ENCODE measurements around the gene NSRP1. TPM values are rescaled to one million over a fixed set of nuclear protein-coding genes. Genes with fewer than 3 reads are reported as not detected.

NSRP1 gene
- total RNA-seq, 6 donors from 2014 or later = 23.1 to 78.6 (median 32.7) TPM

DNA sequence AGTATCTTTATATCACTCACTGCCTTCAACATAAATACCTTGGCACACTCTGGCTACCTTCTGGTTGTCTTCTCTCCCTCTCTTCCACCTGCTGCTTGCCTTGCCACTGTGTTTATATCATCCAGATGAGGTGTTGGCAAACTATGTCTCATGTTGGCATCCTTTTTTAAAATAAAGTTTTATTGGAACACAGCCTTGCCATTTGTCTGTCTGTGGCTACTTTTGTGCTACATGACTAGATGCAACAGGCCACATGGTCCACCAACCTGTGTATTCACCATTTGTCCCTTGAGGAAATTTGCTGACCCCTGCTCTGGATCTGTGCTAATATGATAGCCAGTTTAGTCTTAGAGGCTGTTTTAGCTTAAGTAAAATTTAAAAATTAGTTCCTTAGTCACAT, 36.8 kb downstream of the NSRP1 start:
- H3K36me3 ChIP-seq = peaks cover 0 to 3% (median 0%) of the 10 kb centered on the region in 4 donors
- no peak for DNase-seq
- H3K9me3 ChIP-seq = no peaks in the 10 kb centered on the region
- TF ChIP-seq EP300 (IDR thresholded peaks at IDR 0.05) (no peak), POLR2A (IDR thresholded peaks at IDR 0.05) (no peak), POLR2AphosphoS5 (IDR thresholded peaks at IDR 0.05) (no peak)
- TF ChIP-seq, protein P1, sequence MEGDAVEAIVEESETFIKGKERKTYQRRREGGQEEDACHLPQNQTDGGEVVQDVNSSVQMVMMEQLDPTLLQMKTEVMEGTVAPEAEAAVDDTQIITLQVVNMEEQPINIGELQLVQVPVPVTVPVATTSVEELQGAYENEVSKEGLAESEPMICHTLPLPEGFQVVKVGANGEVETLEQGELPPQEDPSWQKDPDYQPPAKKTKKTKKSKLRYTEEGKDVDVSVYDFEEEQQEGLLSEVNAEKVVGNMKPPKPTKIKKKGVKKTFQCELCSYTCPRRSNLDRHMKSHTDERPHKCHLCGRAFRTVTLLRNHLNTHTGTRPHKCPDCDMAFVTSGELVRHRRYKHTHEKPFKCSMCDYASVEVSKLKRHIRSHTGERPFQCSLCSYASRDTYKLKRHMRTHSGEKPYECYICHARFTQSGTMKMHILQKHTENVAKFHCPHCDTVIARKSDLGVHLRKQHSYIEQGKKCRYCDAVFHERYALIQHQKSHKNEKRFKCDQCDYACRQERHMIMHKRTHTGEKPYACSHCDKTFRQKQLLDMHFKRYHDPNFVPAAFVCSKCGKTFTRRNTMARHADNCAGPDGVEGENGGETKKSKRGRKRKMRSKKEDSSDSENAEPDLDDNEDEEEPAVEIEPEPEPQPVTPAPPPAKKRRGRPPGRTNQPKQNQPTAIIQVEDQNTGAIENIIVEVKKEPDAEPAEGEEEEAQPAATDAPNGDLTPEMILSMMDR (IDR thresholded peaks at IDR 0.05) = no peak
- H3K4me3 ChIP-seq = no peak overlapping the region
- no peak for ATAC-seq (ENCODE audit: low FRiP score in 2 of 2)
- peaks cover 0 to 4% (median 0%) of the 10 kb centered on the region in 4 donors for H3K4me1 ChIP-seq
- no peak overlapping the region for H3K27ac ChIP-seq
- H3K27me3 ChIP-seq = no peaks in the 10 kb centered on the region

GRCh38 chr17:30155389-30155788, 38.8 kb downstream of the NSRP1 start:
- H3K27me3 ChIP-seq = no peaks in the 10 kb centered on the region
- ATAC-seq (ENCODE audit: low FRiP score in 2 of 2) = no peak

GRCh38 chr17:30158896-30159625, 42.4 kb downstream of the NSRP1 start:
- Histone ChIP-seq H3K4me3 (no peak overlapping the region), H3K27me3 (no peaks in the 10 kb centered on the region), H3K4me1 (peaks cover 0 to 11% (median 6%) of the 10 kb centered on the region in 4 donors), H3K36me3 (peaks cover 0 to 6% (median 1%) of the 10 kb centered on the region in 4 donors), H3K9me3 (no peaks in the 10 kb centered on the region), H3K27ac (no peak overlapping the region)
- TF ChIP-seq POLR2A (IDR thresholded peaks at IDR 0.05) = no peak
- TF ChIP-seq POLR2AphosphoS5 (IDR thresholded peaks at IDR 0.05) = no peak
- TF ChIP-seq EP300 (IDR thresholded peaks at IDR 0.05) = no peak
- TF ChIP-seq, protein P1 (IDR thresholded peaks at IDR 0.05) = no peak
- 88 to 93% methylated on average over 3 of the region's 3 CpGs for WGBS, 2 donors
- no peak for DNase-seq
- no peak for ATAC-seq (ENCODE audit: low FRiP score in 2 of 2)

More at GRCh38 chr17:30155389-30155788, 38.8 kb downstream of the NSRP1 start:
- no peaks in the 10 kb centered on the region for H3K9me3 ChIP-seq
- peaks cover 0 to 4% (median 0%) of the 10 kb centered on the region in 4 donors for H3K4me1 ChIP-seq
- TF ChIP-seq POLR2A (IDR thresholded peaks at IDR 0.05) (no peak), EP300 (IDR thresholded peaks at IDR 0.05) (no peak), POLR2AphosphoS5 (IDR thresholded peaks at IDR 0.05) (no peak)
- TF ChIP-seq, protein P1 (IDR thresholded peaks at IDR 0.05) = no peak
- H3K36me3 ChIP-seq = peaks cover 0 to 2% (median 0%) of the 10 kb centered on the region in 4 donors
- no peak for DNase-seq
- no peak overlapping the region for H3K4me3 ChIP-seq
- H3K27ac ChIP-seq = no peak overlapping the region
- WGBS, 2 donors = 91 to 97% methylated on average over 2 of the region's 2 CpGs

DNA sequence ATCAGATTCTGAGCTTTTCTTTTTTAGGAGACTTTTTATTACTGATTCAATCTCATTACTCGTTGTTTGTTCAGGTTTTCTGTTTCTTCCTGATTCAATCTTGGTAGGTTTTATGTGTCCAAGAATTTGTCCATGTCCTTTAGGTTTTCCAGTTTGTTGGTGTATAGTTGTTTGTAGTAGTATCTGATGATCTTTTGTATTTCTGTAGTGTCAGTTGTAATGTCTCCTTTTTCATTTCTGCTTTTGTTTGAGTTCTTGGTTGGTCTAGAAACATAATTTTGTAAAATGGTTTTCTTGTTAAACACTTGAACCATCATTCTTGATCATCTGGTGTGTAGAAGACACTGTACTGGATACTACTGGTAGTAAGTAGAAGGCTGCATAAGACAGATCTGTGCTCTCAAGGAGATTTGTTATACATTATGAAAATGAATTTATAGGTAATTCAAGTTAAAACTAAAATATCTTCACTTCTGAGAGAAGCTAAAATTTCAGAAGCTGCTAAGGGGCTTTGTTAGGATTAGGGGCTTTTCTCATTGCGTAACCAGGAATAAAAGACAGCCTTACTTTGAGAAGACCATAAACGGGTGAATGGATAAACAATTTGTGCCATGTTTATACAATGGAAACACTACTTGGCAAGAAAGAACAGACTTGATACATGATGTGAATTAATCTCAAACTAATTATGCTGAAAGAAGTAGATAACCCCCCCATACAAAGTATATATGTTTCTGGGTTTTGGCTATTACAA, 44.0 kb downstream of the NSRP1 start:
- Histone ChIP-seq H3K4me3 (no peak overlapping the region), H3K9me3 (no peaks in the 10 kb centered on the region), H3K4me1 (peaks cover 0 to 11% (median 6%) of the 10 kb centered on the region in 4 donors), H3K27me3 (no peaks in the 10 kb centered on the region), H3K36me3 (peaks cover 0 to 6% (median 1%) of the 10 kb centered on the region in 4 donors), H3K27ac (no peak overlapping the region)
- TF ChIP-seq EP300 (IDR thresholded peaks at IDR 0.05) (no peak), POLR2A (IDR thresholded peaks at IDR 0.05) (no peak), POLR2AphosphoS5 (IDR thresholded peaks at IDR 0.05) (no peak)
- TF ChIP-seq, protein P1 (IDR thresholded peaks at IDR 0.05) = no peak
- DNase-seq (no peak), ATAC-seq (ENCODE audit: low FRiP score in 2 of 2) (no peak)
- WGBS, 2 donors = 73 to 74% methylated on average over 3 of the region's 3 CpGs
